ENCODE results near the gene MYOZ1.
"Not testable (repeated sequence)": the region's sequence is repeated elsewhere in the genome, so short reads cannot be mapped to it uniquely, and the experiment has no call there.

The MYOZ1 gene

DNA sequence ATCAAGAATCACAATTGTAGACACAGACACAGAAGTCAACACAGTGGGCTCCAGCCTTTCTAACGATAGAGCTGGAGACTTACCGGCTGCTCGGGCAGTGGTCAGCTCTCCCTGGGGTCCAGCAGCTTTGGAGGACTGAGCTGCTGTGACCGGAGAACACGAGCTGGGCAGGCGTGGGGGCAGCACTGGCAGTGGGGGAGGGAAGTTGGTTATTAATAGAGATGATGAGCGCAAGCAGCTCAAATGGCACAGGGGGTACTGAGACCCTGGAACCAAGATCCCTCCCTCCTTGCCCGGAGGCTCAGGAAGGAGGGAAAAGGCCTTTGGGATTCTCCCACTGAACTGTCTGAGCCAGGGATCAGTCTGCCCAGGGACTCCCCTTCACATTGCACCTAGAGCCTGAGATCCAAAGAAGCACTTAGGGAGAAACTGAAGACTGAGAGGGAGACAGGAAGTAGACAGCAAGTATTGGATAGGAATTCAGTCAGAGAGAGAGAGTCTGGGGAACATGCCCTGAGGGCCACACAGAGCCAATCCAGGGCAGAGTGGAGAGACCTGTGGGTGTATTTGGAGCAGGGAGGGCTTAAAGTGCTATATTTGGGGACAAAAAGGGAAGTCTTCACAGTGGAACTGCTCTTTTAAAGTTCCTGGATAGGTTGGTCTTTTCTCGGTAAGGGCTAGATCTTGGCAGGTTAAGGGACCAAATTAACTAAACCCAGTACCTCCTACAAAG, at the start of gene MYOZ1:
MYOZ1 (minus strand) TSS at position 147 of the 733 bp plus-strand sequence. CDS start 1,457 bp downstream, outside the sequence.
- no peak for DNase-seq (ENCODE audit: low read depth in 2 of 2)

- DNase-seq (ENCODE audit: low read depth in 2 of 2), result not testable (repeated sequence)
Observed at GRCh38 chr10:73690755-73691154, 49.5 kb upstream of the MYOZ1 start.

GRCh38 chr10:73689596-73689995, 48.3 kb upstream of the MYOZ1 start:
- not testable (repeated sequence) for DNase-seq (ENCODE audit: low read depth in 2 of 2)

DNA sequence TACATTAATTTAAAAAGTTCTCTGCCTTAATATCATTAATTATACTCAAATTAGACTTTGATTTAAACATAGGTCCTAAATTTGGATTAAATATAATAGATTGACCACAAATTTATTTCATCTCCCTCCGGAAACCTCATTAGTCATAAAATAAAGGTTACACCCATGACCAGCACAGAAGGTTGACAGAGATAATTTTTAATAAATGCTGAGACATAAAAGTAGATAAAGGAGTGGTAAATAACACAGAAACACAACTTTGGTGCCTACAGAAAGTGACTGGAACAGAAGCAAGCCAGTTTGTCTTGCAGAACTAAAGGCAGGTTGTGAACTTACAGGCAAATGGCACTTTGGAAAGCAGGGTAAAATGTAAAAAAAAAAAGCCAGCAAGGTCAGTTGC, 46.4 kb upstream of the MYOZ1 start:
- not testable (repeated sequence) for DNase-seq (ENCODE audit: low read depth in 2 of 2)

GRCh38 chr10:73674546-73674945, 33.3 kb upstream of the MYOZ1 start:
- DNase-seq (ENCODE audit: low read depth in 2 of 2), result not testable (repeated sequence)

GRCh38 chr10:73668378-73668777, 27.1 kb upstream of the MYOZ1 start:
- DNase-seq (ENCODE audit: low read depth in 2 of 2), result not testable (repeated sequence)

- DNase-seq (ENCODE audit: low read depth in 2 of 2), result not testable (repeated sequence)
Observed at GRCh38 chr10:73666153-73666809, 25.0 kb upstream of the MYOZ1 start.

GRCh38 chr10:73665581-73665980, 24.3 kb upstream of the MYOZ1 start:
- DNase-seq (ENCODE audit: low read depth in 2 of 2), result not testable (repeated sequence)

DNA sequence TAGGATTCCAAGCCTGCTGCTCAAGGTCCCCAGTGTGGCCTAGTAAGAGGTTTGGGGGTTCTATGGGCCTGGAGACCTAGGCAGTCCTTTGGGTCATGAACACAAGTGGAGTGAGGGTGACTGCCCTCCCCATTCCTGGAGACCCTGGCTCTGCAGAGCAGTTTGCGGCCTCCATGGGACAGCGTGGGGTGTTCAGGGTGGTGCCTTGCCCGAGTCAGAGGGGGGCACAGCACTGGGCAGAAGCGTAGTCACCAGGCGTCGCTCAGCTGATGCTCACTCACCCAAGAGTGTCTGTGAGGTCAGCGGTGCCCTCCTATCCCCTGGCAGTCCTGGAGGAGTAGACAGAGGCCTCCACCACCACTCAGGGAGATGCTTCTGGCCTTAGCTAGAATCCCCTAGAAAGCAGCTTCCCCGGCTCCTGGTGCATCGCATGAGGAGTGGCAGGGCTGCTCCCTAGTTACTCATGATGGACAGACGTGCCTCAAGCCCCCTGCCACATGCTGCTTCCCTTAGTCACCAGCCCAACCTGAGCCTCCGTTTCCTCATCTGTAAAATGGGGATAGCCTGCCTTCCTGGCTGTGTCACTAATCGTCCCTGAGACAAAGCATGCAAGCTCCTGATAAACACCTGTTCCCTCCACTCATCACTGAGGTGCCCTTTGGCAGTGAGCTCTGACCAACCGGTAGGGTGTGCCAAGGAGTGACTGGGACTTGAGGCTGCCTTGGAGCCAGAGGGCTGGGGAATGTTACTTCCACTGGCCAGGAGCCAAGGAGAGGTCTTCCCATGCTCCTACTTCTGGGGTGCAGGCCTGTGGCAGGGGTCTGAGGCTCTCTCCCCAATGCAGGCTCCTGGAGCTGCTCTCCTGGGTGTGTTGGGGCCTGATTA, 23.1 kb upstream of the MYOZ1 start:
- DNase-seq (ENCODE audit: low read depth in 2 of 2), result not testable (repeated sequence)

DNA sequence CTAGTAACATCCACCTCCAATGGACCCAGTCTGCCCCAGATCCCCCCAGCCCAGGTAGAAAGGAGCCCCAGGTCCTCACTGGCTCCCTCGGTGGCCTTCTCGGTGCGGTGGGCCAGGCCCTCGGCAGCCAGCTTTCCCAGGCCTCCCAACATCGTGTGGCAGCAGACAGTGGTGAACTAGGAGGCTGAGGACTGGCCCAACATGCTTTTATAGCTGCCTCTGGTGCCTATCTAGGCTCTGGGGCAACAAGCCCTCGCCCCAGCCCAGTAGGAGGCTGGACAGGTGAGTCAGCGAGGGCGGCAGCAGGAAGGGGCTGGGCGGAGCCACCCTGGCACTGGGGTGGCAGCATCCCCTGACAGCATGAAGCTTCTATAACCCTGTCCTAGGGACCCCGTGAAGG, 22.3 kb upstream of the MYOZ1 start:
- DNase-seq (ENCODE audit: low read depth in 2 of 2), result not testable (repeated sequence)

- DNase-seq (ENCODE audit: low read depth in 2 of 2), result not testable (repeated sequence)
Observed at GRCh38 chr10:73662705-73663104, 21.4 kb upstream of the MYOZ1 start.

DNA sequence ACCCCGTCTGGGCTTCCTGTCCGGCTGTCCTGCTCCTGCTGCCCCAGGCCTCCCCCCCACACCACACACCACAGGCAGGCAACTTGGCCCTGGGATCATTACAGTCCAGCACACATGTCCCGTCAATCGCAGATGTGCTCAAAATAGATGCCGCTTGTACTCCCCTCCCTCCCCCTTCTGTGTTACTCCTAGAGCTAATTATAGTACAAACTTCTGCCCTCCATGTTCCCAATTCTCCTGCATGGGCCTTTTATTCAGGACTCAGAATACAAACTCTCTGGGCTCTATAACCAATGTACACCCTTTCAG, 14.7 kb upstream of the MYOZ1 start, which contains the start of gene SYNPO2L:
SYNPO2L (minus strand) TSS at position 40 of the 309 bp plus-strand sequence. CDS start 107 bp downstream, outside the sequence.
- no peak for DNase-seq (ENCODE audit: low read depth in 2 of 2)

DNA sequence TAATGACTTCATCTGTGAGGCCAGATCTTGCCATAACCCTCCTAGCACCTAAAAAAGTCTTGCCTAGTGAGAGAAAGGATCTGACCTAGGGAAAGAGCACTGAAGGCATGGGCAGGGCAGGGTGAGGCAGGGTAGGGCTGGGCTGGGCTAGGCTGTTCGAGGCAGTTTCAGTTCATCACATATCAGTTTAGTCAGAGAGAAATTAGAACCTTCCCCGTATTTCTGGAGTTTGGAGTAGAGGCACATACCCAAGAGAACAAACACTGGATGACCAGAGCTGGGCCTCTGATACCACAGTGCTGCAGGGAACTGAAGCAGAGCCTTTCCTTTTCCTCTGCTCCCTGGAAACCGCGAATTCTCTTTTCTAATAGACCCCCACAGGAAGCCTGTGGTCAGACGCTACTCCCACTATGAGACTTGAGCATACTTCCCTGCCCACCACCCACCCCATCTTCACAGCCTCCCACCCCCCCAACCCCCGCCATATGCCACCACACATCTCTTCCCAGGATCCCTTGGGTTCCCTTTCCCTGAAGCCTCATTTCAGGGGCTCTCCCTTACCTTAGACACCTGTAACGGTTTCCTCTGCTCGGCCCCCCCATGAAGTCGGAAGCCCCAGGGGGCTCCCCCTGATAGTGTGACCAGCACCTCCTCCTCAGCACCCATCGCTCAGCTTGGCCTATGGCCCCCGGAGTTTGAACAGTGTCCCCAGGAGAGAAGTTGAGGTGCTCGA, 14.1 kb upstream of the MYOZ1 start:
- no peak for DNase-seq (ENCODE audit: low read depth in 2 of 2)

- DNase-seq (ENCODE audit: low read depth in 2 of 2), result no peak
Observed at GRCh38 chr10:73653701-73654100, 12.4 kb upstream of the MYOZ1 start.

GRCh38 chr10:73653195-73653594, 11.9 kb upstream of the MYOZ1 start:
- no peak for DNase-seq (ENCODE audit: low read depth in 2 of 2)

DNA sequence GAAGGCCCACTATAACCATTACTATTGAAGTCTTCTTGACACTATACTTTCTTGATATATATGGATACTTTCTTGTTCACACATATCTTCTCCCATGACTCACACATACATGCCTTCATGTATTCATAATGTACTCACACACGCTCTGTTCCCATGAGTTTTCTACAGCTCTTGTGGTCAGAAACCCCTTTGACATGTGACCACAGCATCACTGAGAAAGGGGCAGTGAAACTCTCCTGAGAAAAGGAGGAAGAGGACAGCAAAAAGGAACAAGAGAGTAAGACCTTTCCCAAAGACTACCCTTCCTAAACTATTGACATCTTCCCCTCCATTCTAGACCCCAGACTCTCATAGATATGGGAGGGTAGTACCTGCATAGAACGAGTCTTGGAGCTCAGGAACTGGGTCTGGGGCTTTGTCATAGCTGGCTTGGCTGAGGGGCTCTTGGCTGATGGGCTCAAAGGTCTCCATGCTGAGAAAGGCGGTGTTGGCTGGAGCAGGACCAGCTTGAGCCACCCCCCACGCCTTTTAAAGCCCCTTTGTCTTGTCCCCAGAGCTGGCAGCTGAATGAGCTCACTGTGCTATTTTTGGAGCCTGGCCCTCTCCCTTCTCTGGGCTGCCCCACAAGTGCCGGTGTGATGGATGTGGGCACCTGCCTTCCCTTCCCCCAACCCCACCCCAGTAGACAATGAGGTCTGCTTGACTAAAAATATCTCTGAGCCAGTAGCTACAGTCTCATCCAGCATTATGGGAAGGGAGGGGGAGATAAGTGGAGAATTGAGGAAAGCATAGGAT, 9.5 kb upstream of the MYOZ1 start:
- no peak for DNase-seq (ENCODE audit: low read depth in 2 of 2)

GRCh38 chr10:73649876-73650536, 8.7 kb upstream of the MYOZ1 start:
- no peak for DNase-seq (ENCODE audit: low read depth in 2 of 2)

DNA sequence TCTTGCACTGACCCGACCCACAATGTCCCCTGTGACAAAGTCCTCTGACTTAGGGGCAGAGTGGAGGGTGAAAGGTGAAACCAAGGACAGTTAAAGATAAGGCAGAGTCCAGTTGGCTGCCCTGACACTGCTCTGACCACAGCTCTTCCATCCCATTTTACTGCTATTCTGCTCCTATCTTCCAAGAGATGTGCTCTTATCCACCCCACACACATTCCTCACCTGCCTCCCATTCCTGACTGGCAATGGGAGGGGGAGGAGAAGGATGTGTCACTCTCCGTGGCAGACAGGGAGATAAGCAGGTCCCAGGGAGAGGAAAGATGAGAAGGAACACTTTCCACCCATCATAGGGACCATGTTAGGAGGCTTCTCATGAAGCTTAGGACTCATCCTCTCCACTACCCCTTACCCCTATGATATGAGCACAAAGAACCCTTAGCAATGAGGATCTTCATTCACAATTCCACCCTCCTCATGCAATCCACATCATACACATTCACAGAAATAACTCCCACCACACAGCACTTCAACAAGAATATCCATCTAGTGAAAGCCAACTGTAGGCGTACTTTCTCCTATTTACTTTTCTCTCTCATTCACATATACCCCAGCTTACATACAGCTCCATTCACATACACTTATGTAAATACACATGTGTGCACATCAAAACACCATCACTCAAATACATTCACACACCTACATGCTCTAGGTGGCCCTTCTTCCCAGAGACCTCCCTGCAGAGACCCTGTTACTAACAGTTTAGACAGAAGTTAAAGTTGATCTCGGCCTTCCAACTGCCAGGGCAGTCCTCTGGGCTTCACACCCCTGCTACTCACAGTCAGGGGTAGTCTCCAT, 7.9 kb upstream of the MYOZ1 start:
- DNase-seq (ENCODE audit: low read depth in 2 of 2), result no peak

Data from stimulated activated CD8-positive, alpha-beta memory T cell treated with anti-CD3 and anti-CD28 coated beads, Interleukin-2, amount 100 ng/mL, for 48 hours (primary cell).